Measurements from ENCODE around the gene ZNF763. TPM values are rescaled to one million over a fixed set of nuclear protein-coding genes. Genes with fewer than 3 reads are reported as not detected.

ZNF763 gene
- total RNA-seq, 2 donors from 2014 or later = 4.4 to 5.0 TPM

DNA sequence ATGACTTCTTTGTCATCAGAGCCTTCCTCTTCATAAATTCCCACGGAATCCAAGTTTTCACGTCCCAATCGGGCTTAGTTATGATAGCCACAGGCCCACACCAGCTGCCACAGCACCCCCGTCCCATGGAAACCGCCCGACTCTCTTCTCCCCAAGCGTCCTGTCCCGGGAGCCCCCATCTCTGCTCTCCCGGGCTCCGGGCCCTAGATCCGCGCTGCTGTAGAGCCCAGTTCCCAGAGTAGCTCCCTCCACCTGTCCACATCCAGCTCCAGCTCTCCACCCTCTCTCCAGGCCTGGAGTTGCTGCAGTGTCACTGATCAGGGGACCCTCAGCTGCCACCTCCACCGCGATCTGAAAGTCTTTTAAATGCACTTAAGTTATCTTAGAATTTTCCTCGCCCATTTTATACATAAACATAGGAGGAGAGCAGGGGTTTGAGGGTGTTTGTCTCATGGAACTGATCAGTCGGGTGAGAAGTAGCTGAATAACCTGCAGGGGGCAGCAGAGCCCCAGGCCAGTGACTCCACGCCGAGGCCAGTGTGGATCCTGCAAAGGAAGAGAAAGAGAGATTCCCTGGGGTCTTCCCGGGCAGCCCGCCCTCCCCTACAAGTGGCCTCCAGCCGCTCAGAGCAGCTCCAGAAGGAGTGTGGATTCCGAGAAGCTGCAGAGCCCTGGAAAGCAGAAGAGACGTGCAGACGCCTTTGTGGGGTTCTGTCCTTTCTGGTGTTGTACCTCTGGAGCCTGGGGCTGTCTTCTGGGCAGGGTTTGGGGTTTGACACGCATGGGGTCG lies 1.1 kb upstream of the ZNF763 start:
- no peak overlapping the region for H3K9ac ChIP-seq (ENCODE audit: extremely low read depth, low read length, poor library complexity, severe bottlenecking)

DNA sequence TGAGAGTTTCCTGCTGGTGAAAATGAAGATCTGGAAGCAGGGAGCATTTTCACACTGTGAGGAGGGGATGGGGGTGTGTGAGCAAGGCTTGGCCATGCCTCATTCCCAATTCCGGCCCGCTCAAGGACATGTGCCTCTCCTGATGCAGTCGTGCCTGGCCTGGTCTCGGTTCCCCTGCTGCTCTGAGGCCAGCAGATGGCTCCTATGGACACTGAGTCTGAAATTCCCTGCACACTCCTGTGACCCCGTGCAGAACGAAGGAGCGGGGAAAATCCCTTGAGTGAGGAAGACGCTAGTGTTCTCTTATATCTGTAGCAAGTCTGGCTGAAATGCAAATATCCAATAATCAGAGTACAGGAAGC lies 363 bp upstream of the ZNF763 start:
- WGBS, 2 experiments (ENCODE audit: insufficient coverage in 1 of 2, insufficient read length in 1 of 2) = 14 to 20% methylated on average over 4 to 8 of the region's 8 CpGs
- H3K9me3 ChIP-seq (ENCODE audit: control insufficient read depth, low read length) = no peaks in the 10 kb centered on the region
- Mint-ChIP-seq H3K36me3 (ENCODE audit: low read depth) (peaks cover 16% of the 10 kb centered on the region), H3K4me1 (peaks cover 17% of the 10 kb centered on the region), H3K27me3 (ENCODE audit: insufficient read depth) (peaks cover 18% of the 10 kb centered on the region), H3K4me3 (peak overlapping the region; percentile 66), H3K9me3 (peaks cover 40% of the 10 kb centered on the region), H3K27ac (peak overlapping the region; percentile 89)
- DNase-seq = no peak
- peaks cover 4% of the 10 kb centered on the region for H3K4me1 ChIP-seq (ENCODE audit: control insufficient read depth, insufficient read depth, low read length)
- H3K36me3 ChIP-seq (ENCODE audit: control insufficient read depth, insufficient read depth, low read length) = no peaks in the 10 kb centered on the region
- peak overlapping the region; percentile 88 for H3K4me3 ChIP-seq (ENCODE audit: low read length)
- H3K27ac ChIP-seq (ENCODE audit: low read depth, low read length) = no peak overlapping the region
- no peak overlapping the region for H3K9ac ChIP-seq (ENCODE audit: extremely low read depth, low read length, poor library complexity, severe bottlenecking)
- no peaks in the 10 kb centered on the region for H3K27me3 ChIP-seq (ENCODE audit: control insufficient read depth, insufficient read depth, low read length, poor library complexity, severe bottlenecking)
- TF ChIP-seq, protein P1, sequence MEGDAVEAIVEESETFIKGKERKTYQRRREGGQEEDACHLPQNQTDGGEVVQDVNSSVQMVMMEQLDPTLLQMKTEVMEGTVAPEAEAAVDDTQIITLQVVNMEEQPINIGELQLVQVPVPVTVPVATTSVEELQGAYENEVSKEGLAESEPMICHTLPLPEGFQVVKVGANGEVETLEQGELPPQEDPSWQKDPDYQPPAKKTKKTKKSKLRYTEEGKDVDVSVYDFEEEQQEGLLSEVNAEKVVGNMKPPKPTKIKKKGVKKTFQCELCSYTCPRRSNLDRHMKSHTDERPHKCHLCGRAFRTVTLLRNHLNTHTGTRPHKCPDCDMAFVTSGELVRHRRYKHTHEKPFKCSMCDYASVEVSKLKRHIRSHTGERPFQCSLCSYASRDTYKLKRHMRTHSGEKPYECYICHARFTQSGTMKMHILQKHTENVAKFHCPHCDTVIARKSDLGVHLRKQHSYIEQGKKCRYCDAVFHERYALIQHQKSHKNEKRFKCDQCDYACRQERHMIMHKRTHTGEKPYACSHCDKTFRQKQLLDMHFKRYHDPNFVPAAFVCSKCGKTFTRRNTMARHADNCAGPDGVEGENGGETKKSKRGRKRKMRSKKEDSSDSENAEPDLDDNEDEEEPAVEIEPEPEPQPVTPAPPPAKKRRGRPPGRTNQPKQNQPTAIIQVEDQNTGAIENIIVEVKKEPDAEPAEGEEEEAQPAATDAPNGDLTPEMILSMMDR (conservative IDR thresholded peaks at IDR 0.05) = no peak

More for the DNA sequence above, 1.1 kb upstream of the ZNF763 start:
- H3K4me3 ChIP-seq (ENCODE audit: low read length) = peak overlapping the region; percentile 88
- peak; percentile 89 for DNase-seq
- H3K27me3 ChIP-seq (ENCODE audit: control insufficient read depth, insufficient read depth, low read length, poor library complexity, severe bottlenecking) = no peaks in the 10 kb centered on the region
- peaks cover 44% of the 10 kb centered on the region for H3K9me3 Mint-ChIP-seq
- peak overlapping the region; percentile 87 for H3K27ac Mint-ChIP-seq
- H3K36me3 Mint-ChIP-seq (ENCODE audit: low read depth) = peaks cover 12% of the 10 kb centered on the region
- peak overlapping the region; percentile 66 for H3K4me3 Mint-ChIP-seq
- peaks cover 17% of the 10 kb centered on the region for H3K4me1 Mint-ChIP-seq
- TF ChIP-seq, protein P1 (conservative IDR thresholded peaks at IDR 0.05) = peak; percentile 92
- no peaks in the 10 kb centered on the region for H3K36me3 ChIP-seq (ENCODE audit: control insufficient read depth, insufficient read depth, low read length)
- H3K27ac ChIP-seq (ENCODE audit: low read depth, low read length) = no peak overlapping the region
- H3K9me3 ChIP-seq (ENCODE audit: control insufficient read depth, low read length) = no peaks in the 10 kb centered on the region
- peaks cover 18% of the 10 kb centered on the region for H3K27me3 Mint-ChIP-seq (ENCODE audit: insufficient read depth)
- 39 to 40% methylated on average over 4 to 26 of the region's 26 CpGs for WGBS, 2 experiments (ENCODE audit: insufficient coverage in 1 of 2, insufficient read length in 1 of 2)
- H3K4me1 ChIP-seq (ENCODE audit: control insufficient read depth, insufficient read depth, low read length) = peaks cover 4% of the 10 kb centered on the region

DNA sequence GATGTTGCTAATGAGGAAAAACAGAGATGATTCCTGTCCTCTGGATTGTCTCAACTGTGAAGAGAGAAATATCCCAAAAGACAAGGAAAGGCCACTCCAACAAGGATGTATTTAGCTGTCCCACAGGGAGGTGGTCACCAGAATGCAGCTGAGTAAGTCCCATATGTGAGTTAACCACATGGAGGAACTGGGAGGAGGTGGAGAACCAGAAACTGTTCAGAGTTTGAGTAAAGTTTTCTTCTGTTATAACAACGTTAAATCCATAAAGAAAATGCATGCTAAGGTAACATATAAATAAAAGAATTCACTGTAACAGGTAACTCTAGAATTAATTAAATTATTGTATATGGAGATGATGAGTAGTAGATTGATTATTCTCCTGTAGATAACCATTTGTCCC lies 5.3 kb downstream of the ZNF763 start:
- Mint-ChIP-seq H3K27me3 (ENCODE audit: insufficient read depth) (peaks cover 15% of the 10 kb centered on the region), H3K4me1 (peaks cover 7% of the 10 kb centered on the region), H3K36me3 (ENCODE audit: low read depth) (peaks cover 34% of the 10 kb centered on the region), H3K9me3 (peaks cover 59% of the 10 kb centered on the region), H3K4me3 (no peak overlapping the region), H3K27ac (no peak overlapping the region)
- Histone ChIP-seq H3K9ac (ENCODE audit: extremely low read depth, low read length, poor library complexity, severe bottlenecking) (no peak overlapping the region), H3K4me1 (ENCODE audit: control insufficient read depth, insufficient read depth, low read length) (peaks cover 2% of the 10 kb centered on the region), H3K4me3 (ENCODE audit: low read length) (no peak overlapping the region), H3K36me3 (ENCODE audit: control insufficient read depth, insufficient read depth, low read length) (no peaks in the 10 kb centered on the region), H3K27ac (ENCODE audit: low read depth, low read length) (no peak overlapping the region), H3K9me3 (ENCODE audit: control insufficient read depth, low read length) (peaks cover 7% of the 10 kb centered on the region), H3K27me3 (ENCODE audit: control insufficient read depth, insufficient read depth, low read length, poor library complexity, severe bottlenecking) (no peaks in the 10 kb centered on the region)
- TF ChIP-seq, protein P1 (conservative IDR thresholded peaks at IDR 0.05) = no peak
- no CpG with 5 or more reads among the region's 1 CpG for WGBS, 2 experiments (ENCODE audit: insufficient coverage in 1 of 2, insufficient read length in 1 of 2)
- no peak for DNase-seq

All from endodermal cell (in vitro differentiated cells).